Measurements from ENCODE around the gene RPS6KC1. TPM values are rescaled to one million over a fixed set of nuclear protein-coding genes. Genes with fewer than 3 reads are reported as not detected.
A peak's percentile ranks its signal among the peaks of the same experiment; 100 is the strongest.
"Not testable (repeated sequence)": the region's sequence is repeated elsewhere in the genome, so short reads cannot be mapped to it uniquely, and the experiment has no call there.

RPS6KC1 gene
- total RNA-seq, 1 donor from 2014 or later, result 19.2 TPM

- H3K9me3 Mint-ChIP-seq, result no peaks in the 10 kb centered on the region
- H3K27me3 Mint-ChIP-seq, result peaks cover 23% of the 10 kb centered on the region
- no peak overlapping the region for H3K27ac Mint-ChIP-seq
- H3K4me3 Mint-ChIP-seq, result no peak overlapping the region
- no peaks in the 10 kb centered on the region for H3K4me1 Mint-ChIP-seq (ENCODE audit: unreplicated experiment)
- no peaks in the 10 kb centered on the region for H3K36me3 Mint-ChIP-seq
- TF ChIP-seq CTCF (conservative IDR thresholded peaks at IDR 0.05), result no peak
- no peak for DNase-seq (ENCODE audit: extremely low spot score, unreplicated experiment)
Measured at GRCh38 chr1:213032651-213033050, 18.4 kb upstream of the RPS6KC1 start.

- no peak for TF ChIP-seq CTCF (conservative IDR thresholded peaks at IDR 0.05)
- H3K27me3 Mint-ChIP-seq, result peaks cover 12% of the 10 kb centered on the region
- no peak for DNase-seq (ENCODE audit: extremely low spot score, unreplicated experiment)
- no peaks in the 10 kb centered on the region for H3K36me3 Mint-ChIP-seq
- no peak overlapping the region for H3K4me3 Mint-ChIP-seq
- H3K27ac Mint-ChIP-seq, result no peak overlapping the region
- no peaks in the 10 kb centered on the region for H3K9me3 Mint-ChIP-seq
- H3K4me1 Mint-ChIP-seq (ENCODE audit: unreplicated experiment), result no peaks in the 10 kb centered on the region
Measured at GRCh38 chr1:213034713-213035112, 16.3 kb upstream of the RPS6KC1 start.

- H3K36me3 Mint-ChIP-seq, result no peaks in the 10 kb centered on the region
- H3K4me3 Mint-ChIP-seq, result no peak overlapping the region
- peaks cover 12% of the 10 kb centered on the region for H3K27me3 Mint-ChIP-seq
- no peak overlapping the region for H3K27ac Mint-ChIP-seq
- no peaks in the 10 kb centered on the region for H3K4me1 Mint-ChIP-seq (ENCODE audit: unreplicated experiment)
- DNase-seq (ENCODE audit: extremely low spot score, unreplicated experiment), result no peak
- H3K9me3 Mint-ChIP-seq, result no peaks in the 10 kb centered on the region
- TF ChIP-seq CTCF (conservative IDR thresholded peaks at IDR 0.05), result no peak
Measured at GRCh38 chr1:213035573-213035972, 15.5 kb upstream of the RPS6KC1 start.

- Mint-ChIP-seq H3K36me3 (no peaks in the 10 kb centered on the region), H3K9me3 (no peaks in the 10 kb centered on the region), H3K27me3 (peaks cover 5% of the 10 kb centered on the region), H3K4me3 (no peak overlapping the region), H3K4me1 (ENCODE audit: unreplicated experiment) (no peaks in the 10 kb centered on the region), H3K27ac (no peak overlapping the region)
- DNase-seq (ENCODE audit: extremely low spot score, unreplicated experiment), result no peak
- no peak for TF ChIP-seq CTCF (conservative IDR thresholded peaks at IDR 0.05)
Measured at GRCh38 chr1:213041443-213041842, 9.6 kb upstream of the RPS6KC1 start.

GRCh38 chr1:213045321-213046226, 5.5 kb upstream of the RPS6KC1 start:
- H3K9me3 Mint-ChIP-seq; H3K4me3 Mint-ChIP-seq; H3K27me3 Mint-ChIP-seq; H3K36me3 Mint-ChIP-seq; H3K27ac Mint-ChIP-seq; DNase-seq (ENCODE audit: extremely low spot score, unreplicated experiment); H3K4me1 Mint-ChIP-seq (ENCODE audit: unreplicated experiment): not testable (repeated sequence)

- no peak overlapping the region for H3K27ac Mint-ChIP-seq
- H3K9me3 Mint-ChIP-seq, result peaks cover 5% of the 10 kb centered on the region
- H3K4me3 Mint-ChIP-seq, result peak overlapping the region; percentile 13
- peaks cover 22% of the 10 kb centered on the region for H3K4me1 Mint-ChIP-seq (ENCODE audit: unreplicated experiment)
- TF ChIP-seq CTCF (conservative IDR thresholded peaks at IDR 0.05), result no peak
- peaks cover 3% of the 10 kb centered on the region for H3K27me3 Mint-ChIP-seq
- peaks cover 11% of the 10 kb centered on the region for H3K36me3 Mint-ChIP-seq
- DNase-seq (ENCODE audit: extremely low spot score, unreplicated experiment), result no peak
Measured at GRCh38 chr1:213049232-213049631, 1.8 kb upstream of the RPS6KC1 start.
